ENCODE results near the gene PRMT2.
"Not testable (repeated sequence)": the region's sequence is repeated elsewhere in the genome, so short reads cannot be mapped to it uniquely, and the experiment has no call there.

The PRMT2 gene

GRCh38 chr21:46676542-46676941 is 41.1 kb downstream of the PRMT2 start:
- not testable (repeated sequence) for H3K9me3 Mint-ChIP-seq; H3K36me3 Mint-ChIP-seq (ENCODE audit: insufficient read depth); ATAC-seq (replicated peaks); H3K4me3 Mint-ChIP-seq; H3K4me1 Mint-ChIP-seq (ENCODE audit: low read depth in 2 of 2); H3K27ac Mint-ChIP-seq; DNase-seq
- H3K27me3 Mint-ChIP-seq: peaks cover 11 to 12% of the 10 kb centered on the region in 2 donors

- H3K9me3 Mint-ChIP-seq; H3K27ac Mint-ChIP-seq; DNase-seq; H3K36me3 Mint-ChIP-seq (ENCODE audit: insufficient read depth); ATAC-seq (replicated peaks); H3K4me1 Mint-ChIP-seq (ENCODE audit: low read depth in 2 of 2); H3K4me3 Mint-ChIP-seq: not testable (repeated sequence)
- H3K27me3 Mint-ChIP-seq: peaks cover 5 to 19% of the 10 kb centered on the region in 2 donors
Measured at GRCh38 chr21:46681593-46681992, 46.1 kb downstream of the PRMT2 start.

GRCh38 chr21:46698652-46699051 is 63.2 kb downstream of the PRMT2 start:
- peak; percentile 67 for ATAC-seq (replicated peaks)
- H3K9me3 Mint-ChIP-seq; H3K27me3 Mint-ChIP-seq; H3K36me3 Mint-ChIP-seq (ENCODE audit: insufficient read depth); H3K4me3 Mint-ChIP-seq; DNase-seq; H3K4me1 Mint-ChIP-seq (ENCODE audit: low read depth in 2 of 2); H3K27ac Mint-ChIP-seq: not testable (repeated sequence)

GRCh38 chr21:46699104-46699503 is 63.6 kb downstream of the PRMT2 start:
- H3K36me3 Mint-ChIP-seq (ENCODE audit: insufficient read depth); H3K27me3 Mint-ChIP-seq; H3K4me3 Mint-ChIP-seq; H3K9me3 Mint-ChIP-seq; H3K27ac Mint-ChIP-seq; H3K4me1 Mint-ChIP-seq (ENCODE audit: low read depth in 2 of 2): not testable (repeated sequence)
- DNase-seq (peak in 1 of 3 experiments; percentile 29), ATAC-seq (replicated peaks) (peak; percentile 92)
